Calu3 (cell line): ENCODE data around the gene CDC73. TPM values are rescaled to one million over a fixed set of nuclear protein-coding genes. Genes with fewer than 3 reads are reported as not detected.

Source experiments
- BruUV-seq: library from RNA; stranded (reverse); fragments of 400-500 nt; replicated peaks from 2 replicates; lab custom pipeline; 2021; lab: Mats Ljungman, UMichigan
- CTCF ChIA-PET: fragments of 300-600 bp; sonication (Branson Sonifier 250); formaldehyde crosslinking; loops from one replicate; lab custom pipeline; 2022; ENCODE audit warnings: antibody characterized with exemption; lab: Charles Lee
- DNase-seq: peaks from one replicate; pipeline ENCODE4 v3.0.0; 2022
- H3K27ac Mint-ChIP-seq: one replicate; pipeline ENCODE4 v1.8.0; 2022; ENCODE audit warnings: mixed read lengths; ENCODE audit not compliant: unreplicated experiment
- H3K27me3 Mint-ChIP-seq: one replicate; pipeline ENCODE4 v1.8.0; 2022; ENCODE audit warnings: mixed read lengths; ENCODE audit not compliant: unreplicated experiment
- H3K36me3 Mint-ChIP-seq: one replicate; pipeline ENCODE4 v1.8.0; 2022; ENCODE audit warnings: mild to moderate bottlenecking, moderate library complexity, mixed read lengths; ENCODE audit not compliant: insufficient read depth, unreplicated experiment
- H3K4me1 Mint-ChIP-seq: one replicate; pipeline ENCODE4 v1.8.0; 2022; ENCODE audit warnings: mild to moderate bottlenecking, low read depth, mixed read lengths; ENCODE audit not compliant: unreplicated experiment
- H3K4me3 Mint-ChIP-seq: one replicate; pipeline ENCODE4 v1.8.0; 2022; ENCODE audit warnings: mild to moderate bottlenecking, low read depth, moderate library complexity, mixed read lengths; ENCODE audit not compliant: unreplicated experiment
- H3K9me3 Mint-ChIP-seq: one replicate; pipeline ENCODE4 v1.8.0; 2022; ENCODE audit warnings: low read depth, mixed read lengths; ENCODE audit not compliant: unreplicated experiment
- intact Hi-C: fragments of 100-400 bp; cut with micrococcal nuclease; formaldehyde crosslinking; loops from one replicate; pipeline ENCODE4 v1.10.0; 2022; ENCODE audit not compliant: unreplicated experiment
- total RNA-seq: library from RNA; stranded (reverse); gene quantifications from 2 replicates; pipeline ENCODE4 v1.2.3, GENCODE V29; 2022
- TF ChIP-seq, protein P1 (sequence below): fragments of 200-600 bp; IDR thresholded peaks from one replicate; pipeline ENCODE4 v1.8.0; 2022; ENCODE audit warnings: antibody characterized with exemption; ENCODE audit not compliant: unreplicated experiment

CDC73 gene
- total RNA-seq, 1 experiment from 2014 or later: 75.2 TPM

DNA sequence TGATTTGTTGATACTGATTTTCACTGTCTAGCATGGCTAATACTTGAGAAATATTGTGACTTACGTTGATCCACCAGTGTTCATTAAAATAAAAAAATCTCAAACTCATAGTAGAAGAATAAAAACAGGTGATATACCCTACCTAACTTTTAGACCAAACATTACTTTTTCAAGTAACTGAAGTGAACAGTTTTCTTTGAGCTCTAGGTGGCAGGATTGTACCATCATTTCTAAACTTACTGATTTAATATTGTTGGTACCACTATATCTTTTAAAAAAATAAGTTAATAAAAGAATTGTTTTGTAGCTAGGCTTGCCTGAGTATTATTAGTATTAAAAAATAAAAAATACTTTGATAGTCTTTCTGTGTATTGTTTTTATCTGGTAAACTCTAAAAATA is 21.5 kb downstream of the CDC73 start:
- Mint-ChIP-seq H3K27me3 (no peaks in the 10 kb centered on the region), H3K9me3 (no peaks in the 10 kb centered on the region), H3K36me3 (peaks cover 44% of the 10 kb centered on the region), H3K4me3 (no peak overlapping the region), H3K27ac (no peak overlapping the region), H3K4me1 (no peaks in the 10 kb centered on the region)
- DNase-seq: no peak
- CTCF ChIA-PET: interaction anchor here (0.6 kb wide), 1 partner anchor 132 kb away, joined by 5 read pairs; no protein-coding TSS in a partner anchor
- TF ChIP-seq, protein P1, sequence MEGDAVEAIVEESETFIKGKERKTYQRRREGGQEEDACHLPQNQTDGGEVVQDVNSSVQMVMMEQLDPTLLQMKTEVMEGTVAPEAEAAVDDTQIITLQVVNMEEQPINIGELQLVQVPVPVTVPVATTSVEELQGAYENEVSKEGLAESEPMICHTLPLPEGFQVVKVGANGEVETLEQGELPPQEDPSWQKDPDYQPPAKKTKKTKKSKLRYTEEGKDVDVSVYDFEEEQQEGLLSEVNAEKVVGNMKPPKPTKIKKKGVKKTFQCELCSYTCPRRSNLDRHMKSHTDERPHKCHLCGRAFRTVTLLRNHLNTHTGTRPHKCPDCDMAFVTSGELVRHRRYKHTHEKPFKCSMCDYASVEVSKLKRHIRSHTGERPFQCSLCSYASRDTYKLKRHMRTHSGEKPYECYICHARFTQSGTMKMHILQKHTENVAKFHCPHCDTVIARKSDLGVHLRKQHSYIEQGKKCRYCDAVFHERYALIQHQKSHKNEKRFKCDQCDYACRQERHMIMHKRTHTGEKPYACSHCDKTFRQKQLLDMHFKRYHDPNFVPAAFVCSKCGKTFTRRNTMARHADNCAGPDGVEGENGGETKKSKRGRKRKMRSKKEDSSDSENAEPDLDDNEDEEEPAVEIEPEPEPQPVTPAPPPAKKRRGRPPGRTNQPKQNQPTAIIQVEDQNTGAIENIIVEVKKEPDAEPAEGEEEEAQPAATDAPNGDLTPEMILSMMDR: no peak
- intact Hi-C loops: loop anchor here (2.0 kb wide), 1 partner anchor 1152 kb away; no protein-coding TSS in a partner anchor
- no TSS peak for BruUV-seq

DNA sequence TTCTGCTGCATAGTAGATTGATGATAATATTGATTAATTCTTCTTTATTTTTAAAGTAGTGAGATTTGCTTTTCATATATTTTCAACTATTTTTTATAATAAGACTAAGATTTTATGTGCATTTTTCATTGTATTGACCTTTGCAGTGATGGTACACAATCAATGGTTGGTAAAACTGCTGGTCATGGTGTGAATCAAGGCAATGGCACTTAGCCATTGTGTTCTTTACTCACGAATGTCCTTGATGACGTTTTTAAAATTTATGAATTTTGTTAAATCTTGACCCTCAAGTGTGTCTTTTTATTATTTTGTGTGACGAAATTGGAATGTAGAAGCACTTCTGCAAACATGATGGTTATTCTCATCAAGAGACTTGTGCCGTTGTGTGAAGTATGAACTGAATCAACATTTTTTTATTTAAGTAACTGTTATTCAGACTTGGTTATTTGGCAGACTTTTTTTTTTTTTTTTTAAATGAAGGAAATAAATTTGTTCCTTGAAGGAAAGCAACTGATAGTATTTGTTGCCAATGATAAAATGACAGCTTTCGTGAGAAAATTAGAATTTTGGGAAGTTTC is 22.6 kb downstream of the CDC73 start:
- CTCF ChIA-PET: interaction anchor here (0.6 kb wide), 1 partner anchor 561 kb away, joined by 3 read pairs; no protein-coding TSS in a partner anchor
- TF ChIP-seq, protein P1: no peak
- no peak overlapping the region for H3K4me3 Mint-ChIP-seq
- DNase-seq: no peak
- H3K9me3 Mint-ChIP-seq: no peaks in the 10 kb centered on the region
- H3K4me1 Mint-ChIP-seq: no peaks in the 10 kb centered on the region
- H3K27me3 Mint-ChIP-seq: no peaks in the 10 kb centered on the region
- BruUV-seq: no TSS peak
- intact Hi-C loops: no loop called here
- peaks cover 32% of the 10 kb centered on the region for H3K36me3 Mint-ChIP-seq
- no peak overlapping the region for H3K27ac Mint-ChIP-seq

DNA sequence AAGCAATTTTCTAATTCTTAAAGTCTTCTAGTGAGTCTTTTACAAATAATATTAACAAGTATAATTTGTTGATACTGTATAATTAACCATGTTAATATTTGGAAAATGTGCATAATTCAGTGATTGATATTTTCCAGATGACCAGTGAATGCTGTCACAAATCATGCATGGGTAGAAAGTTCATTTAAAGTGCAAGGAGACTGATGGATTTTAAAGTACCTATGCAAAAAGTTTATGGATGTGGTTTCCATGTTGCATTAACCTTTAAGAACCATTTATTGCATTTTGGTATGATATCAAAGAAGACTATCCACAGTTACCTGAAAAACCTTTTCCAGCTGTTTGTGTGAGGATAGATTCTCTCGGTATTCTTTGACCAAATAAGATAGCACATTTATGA is 23.2 kb downstream of the CDC73 start:
- no peak overlapping the region for H3K4me3 Mint-ChIP-seq

DNA sequence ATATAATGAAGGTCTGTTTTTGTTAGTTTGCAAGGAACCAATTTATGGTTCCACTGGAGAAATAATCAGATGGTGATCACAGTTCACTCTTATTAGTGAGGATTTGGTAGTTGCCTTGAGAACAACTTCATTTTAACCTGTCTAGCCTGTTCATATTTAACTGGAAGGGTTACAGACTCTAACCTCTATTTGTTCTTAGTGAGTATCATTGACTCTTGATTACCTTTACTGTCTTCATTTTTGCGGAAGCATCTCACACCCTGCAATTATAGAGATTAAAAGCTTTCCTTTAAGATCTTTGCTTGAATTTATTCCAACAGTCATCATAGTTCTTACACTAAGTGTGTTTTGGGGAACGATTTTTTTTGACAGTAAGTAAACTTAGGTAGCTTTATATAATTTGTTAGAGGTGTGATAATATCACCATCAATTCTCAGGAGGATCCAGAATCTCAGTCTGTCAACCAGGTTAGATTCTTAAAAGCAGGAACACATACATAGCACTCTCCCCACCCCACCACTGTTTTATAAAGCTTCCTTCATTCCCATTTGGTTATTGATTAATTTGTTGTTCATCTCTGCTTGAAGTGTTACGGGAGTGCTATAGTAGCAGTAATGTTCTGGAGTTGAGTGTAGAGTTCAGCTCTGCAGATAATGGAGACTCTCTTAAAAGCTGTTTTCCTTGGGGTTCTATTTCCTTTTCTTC is 34.4 kb downstream of the CDC73 start:
- Mint-ChIP-seq H3K36me3 (peaks cover 6% of the 10 kb centered on the region), H3K9me3 (no peaks in the 10 kb centered on the region), H3K4me1 (peaks cover 17% of the 10 kb centered on the region), H3K27ac (no peak overlapping the region), H3K4me3 (no peak overlapping the region), H3K27me3 (no peaks in the 10 kb centered on the region)
- intact Hi-C loops: no loop called here
- DNase-seq: no peak
- TF ChIP-seq, protein P1: no peak
- CTCF ChIA-PET: interaction anchor here (0.5 kb wide), 1 partner anchor 168 kb away, joined by 4 read pairs; no protein-coding TSS in a partner anchor
- BruUV-seq: no TSS peak

More for the DNA sequence above, 23.2 kb downstream of the CDC73 start:
- no peaks in the 10 kb centered on the region for H3K4me1 Mint-ChIP-seq
- DNase-seq: no peak
- H3K36me3 Mint-ChIP-seq: peaks cover 27% of the 10 kb centered on the region
- H3K27me3 Mint-ChIP-seq: no peaks in the 10 kb centered on the region
- H3K9me3 Mint-ChIP-seq: no peaks in the 10 kb centered on the region
- BruUV-seq: no TSS peak
- intact Hi-C loops: no loop called here
- TF ChIP-seq, protein P1: no peak
- CTCF ChIA-PET: interaction anchor here (0.6 kb wide), 1 partner anchor 561 kb away, joined by 3 read pairs; no protein-coding TSS in a partner anchor
- H3K27ac Mint-ChIP-seq: no peak overlapping the region
